ENCODE results near the gene NCAM1.
"Not testable (repeated sequence)": the region's sequence is repeated elsewhere in the genome, so short reads cannot be mapped to it uniquely, and the experiment has no call there.

Gene NCAM1

DNA sequence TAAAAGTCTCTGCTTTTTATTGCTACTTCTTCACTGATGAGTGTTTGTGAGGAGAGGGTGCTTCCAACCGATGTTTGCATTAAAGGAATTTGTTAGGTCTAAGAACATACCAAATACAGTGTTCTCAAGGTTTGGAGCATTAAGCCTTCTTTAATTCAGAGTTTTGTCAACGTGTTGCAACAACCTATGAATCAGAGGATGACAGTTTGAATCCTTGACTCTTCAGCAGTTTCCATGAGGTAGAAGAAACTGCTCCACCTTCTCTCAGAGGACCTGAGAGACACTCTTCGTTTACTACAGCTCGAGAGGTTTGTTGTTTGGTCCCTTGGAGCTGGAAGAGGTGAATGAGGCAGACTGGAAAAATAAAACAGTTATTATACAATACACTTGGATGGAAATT, 55.7 kb downstream of the NCAM1 start:
- Histone ChIP-seq H3K4me3 (no peak overlapping the region), H3K27ac (no peak overlapping the region)

DNA sequence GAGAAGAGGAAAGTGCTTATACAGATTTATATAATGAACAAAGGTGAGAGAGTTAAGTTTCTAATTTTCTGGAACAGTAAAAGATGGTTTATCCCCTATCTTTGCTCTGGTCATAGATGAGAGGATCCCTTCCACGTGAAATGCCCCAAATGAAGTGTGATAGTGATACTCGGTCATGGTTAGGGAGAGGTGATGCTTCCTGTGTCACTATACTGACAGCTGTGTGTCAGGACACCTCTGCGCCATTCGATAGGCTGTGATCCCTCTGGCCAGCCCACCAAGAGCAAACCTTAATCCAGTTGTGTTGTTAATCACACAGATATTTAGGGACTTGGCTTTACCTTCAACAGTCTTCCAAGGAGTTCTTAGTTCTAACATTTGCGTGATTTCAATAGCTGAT, 57.7 kb downstream of the NCAM1 start:
- Histone ChIP-seq H3K4me3 (no peak overlapping the region), H3K27ac (no peak overlapping the region)

DNA sequence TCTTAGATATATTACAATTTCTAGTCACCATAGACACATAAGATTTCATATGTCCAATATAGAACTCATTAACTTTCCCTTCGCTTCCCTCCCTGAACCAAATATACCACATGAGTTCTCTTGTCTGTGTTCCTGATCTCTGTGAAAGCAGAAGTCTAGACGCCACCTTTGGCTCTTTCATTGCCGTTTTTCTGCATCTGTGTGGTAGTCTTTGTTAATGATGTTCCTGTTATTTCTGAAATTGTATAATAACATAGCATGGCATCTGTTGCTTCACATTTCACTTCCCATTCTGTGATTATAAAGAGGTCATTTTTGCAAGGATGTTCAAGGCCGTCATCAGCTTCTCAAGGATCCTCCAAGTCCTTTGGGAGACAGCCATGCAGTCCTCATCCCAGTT, 58.5 kb downstream of the NCAM1 start:
- Histone ChIP-seq H3K27ac (no peak overlapping the region), H3K4me3 (no peak overlapping the region)

DNA sequence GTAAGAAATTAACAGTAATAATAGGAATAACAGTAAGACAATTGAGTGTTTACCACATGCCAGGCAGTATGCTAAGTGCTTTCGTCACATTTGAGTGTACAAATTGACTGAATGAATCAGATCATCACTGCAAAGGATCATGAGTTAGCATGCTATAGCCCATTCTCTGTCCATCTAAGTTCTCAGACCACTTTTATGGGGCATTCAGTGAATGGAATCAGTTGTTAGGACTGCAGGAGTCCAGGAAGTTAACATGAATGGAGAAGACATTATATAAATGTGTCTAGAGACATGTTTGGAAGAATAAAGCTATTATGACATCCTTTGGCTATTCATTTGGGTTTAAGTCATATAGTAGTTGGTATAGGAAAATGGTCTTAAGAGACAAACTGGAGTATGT, 59.9 kb downstream of the NCAM1 start:
- H3K4me3 ChIP-seq: no peak overlapping the region
- no peak overlapping the region for H3K27ac ChIP-seq

DNA sequence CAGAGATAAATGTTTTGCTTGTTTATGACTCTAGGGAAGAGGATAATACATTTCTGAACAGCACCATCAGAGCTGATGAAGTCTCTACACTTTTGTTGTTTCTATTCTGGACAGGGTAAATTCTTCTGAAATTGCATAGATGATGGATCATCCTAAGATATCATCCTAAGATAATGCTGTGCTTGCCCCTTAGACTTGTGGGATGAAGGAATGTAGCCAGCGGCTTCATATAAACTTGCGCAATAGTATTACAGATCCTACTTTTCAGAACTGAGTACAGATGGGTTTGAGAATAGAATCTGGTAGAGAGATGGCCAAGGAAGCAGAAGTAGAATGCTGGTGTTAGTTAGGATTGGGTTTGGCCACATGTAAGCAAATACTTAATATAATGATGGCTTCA, 61.0 kb downstream of the NCAM1 start:
- no peak overlapping the region for H3K27ac ChIP-seq
- no peak overlapping the region for H3K4me3 ChIP-seq

DNA sequence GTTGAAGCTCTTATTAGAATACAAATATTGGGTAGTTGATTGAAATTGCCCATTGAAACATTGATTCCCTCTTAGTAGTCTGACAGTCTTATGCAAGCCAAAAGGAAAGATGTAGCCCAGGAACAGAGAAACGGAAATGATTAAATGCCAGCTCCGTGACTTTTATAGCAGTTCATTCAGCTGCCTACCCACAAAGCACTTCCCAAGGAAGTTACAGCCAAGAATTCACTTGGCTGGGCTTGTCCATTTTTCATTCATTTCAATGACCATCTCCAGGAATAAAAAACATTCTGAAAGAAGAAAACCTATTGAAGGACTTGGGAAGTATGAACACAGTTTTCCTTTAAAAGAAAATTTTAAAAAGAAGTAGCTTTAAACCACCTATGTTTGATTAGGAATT, 62.0 kb downstream of the NCAM1 start:
- Histone ChIP-seq H3K4me3 (no peak overlapping the region), H3K27ac (no peak overlapping the region)

DNA sequence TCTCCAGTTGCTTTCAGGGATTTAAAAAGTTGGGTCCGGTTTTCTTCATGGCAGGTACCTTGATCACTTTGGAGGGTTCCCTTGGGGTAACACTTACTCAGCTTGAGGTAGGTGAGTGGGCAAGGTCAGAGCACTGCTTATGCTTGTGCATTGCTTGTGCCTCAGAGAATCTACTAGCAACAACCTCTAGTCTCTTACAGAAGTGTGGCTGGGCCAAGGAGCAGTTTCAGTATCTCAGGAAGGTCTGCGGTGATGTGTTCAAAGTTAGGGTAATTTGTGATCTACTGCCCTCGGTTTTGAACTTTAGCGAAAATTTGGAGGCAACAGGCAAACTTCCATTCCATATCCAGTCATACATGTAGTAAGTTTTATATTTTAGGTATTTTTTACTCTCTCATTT, 62.8 kb downstream of the NCAM1 start:
- Histone ChIP-seq H3K27ac (no peak overlapping the region), H3K4me3 (no peak overlapping the region)

DNA sequence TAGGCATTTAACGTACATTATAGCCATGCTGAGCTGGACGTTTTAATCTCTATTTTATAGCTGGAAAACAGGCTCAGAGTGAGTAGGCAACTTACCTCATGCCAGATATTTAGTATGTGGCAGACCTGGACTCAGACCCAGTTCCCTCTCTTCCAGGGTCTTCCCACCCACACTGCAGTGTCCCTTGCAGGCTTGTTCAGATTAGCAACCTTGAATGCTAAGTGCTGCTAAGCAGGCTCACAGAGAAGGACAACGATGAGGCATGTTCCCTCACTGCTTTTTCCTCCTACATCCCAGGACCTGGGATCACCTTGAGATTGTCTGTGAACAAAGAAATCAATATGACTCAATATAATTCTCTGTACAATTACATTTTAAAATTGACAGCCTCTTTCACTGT, 65.6 kb downstream of the NCAM1 start:
- no peak overlapping the region for H3K27ac ChIP-seq
- no peak overlapping the region for H3K4me3 ChIP-seq

DNA sequence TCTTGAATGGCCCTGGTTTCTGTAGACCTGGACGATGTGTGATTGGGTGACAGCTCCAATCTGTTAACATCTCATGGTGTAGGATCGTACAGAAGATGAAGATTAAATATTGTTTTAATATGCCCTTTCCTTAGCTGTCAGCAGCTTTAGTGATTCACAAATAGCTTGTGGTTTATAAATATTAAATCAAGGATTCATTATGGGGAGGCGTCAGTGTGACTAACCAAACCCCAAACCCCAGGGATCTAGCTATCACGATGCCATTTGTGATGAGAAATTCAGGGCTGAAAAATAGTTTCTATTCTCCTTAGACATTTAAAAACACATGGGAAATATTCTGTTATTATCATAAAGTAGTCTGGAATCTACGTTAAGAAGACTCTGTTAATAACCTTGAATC, 73.4 kb downstream of the NCAM1 start:
- Histone ChIP-seq H3K4me3 (no peak overlapping the region), H3K27ac (no peak overlapping the region)

DNA sequence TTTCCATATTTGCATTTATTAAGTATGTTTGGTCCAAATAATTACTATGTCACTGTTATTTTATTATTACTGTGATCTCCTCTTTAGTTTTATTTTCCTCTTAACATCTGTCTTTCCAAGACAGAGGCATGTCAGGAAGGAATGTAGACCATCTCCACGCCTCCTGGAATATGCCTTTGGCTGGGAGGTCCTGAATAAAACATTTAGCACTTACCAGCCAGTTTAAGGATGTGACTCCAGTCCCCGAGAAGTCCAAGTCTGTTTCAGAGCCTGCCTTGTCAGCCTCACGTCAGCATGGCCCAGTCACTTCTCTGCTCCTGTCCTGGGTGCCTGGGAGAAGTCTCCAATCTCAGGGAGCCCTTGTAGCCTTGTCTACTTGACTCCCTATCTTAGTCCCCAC, 74.5 kb downstream of the NCAM1 start:
- no peak overlapping the region for H3K27ac ChIP-seq
- no peak overlapping the region for H3K4me3 ChIP-seq

DNA sequence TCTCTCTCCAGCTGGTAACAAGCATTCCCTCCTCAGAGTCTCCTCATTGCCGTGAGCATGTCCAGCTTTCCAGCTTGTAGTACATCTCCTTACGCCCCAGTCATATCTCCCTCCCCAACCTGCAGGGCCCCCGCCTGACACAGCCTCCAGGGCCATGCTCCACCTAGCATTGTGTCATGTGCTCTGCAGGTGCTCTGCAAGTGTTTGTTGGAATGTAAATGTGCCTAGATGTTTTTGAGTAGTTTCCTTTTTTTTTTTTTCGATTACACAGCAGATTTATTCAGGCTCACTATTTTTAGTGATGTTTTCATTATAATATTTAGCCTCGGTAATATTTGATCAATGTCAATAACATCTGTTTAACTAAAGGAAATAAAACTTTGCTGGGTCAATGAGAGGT, 82.5 kb downstream of the NCAM1 start:
- H3K4me3 ChIP-seq: no peak overlapping the region

DNA sequence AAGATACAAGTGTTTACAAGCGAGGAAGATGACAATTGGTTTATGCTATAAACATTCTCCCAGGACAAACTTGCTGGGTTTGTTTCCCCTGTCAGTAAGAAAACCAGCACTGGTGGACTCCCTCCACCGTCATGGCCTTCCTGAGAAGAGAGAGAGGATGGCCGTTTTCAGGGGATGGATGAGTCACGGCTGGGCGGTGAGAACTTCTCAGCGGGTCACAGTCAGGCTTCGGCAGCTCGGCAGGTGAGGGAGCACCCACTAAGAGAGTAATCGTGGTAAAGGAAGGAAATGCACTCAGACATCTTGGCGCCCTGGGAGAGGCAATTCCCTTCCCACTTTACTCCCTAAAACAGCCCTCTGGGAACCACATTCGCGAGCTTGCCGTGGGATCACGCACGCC, 83.9 kb downstream of the NCAM1 start:
- Histone ChIP-seq H3K4me3 (no peak overlapping the region), H3K27ac (no peak overlapping the region)

More for the DNA sequence above, 82.5 kb downstream of the NCAM1 start:
- no peak overlapping the region for H3K27ac ChIP-seq

DNA sequence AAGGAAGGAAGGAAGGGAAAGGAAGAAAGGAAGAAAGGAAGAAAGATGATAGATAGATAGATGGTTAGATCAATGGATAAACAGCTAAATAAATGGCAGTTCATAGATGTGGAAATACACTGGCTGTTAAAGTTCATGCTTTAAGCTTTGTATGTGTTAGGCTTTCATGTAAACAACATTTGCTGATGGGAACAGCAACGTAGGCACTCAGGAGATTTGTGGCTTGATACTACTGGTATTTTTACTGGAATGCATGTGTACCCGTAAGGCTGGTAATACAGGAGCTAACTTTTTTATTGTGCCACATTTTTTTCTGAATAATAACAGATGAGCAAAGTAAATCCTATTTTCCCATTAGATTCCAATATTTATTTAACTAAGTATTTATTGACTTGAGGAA, 85.6 kb downstream of the NCAM1 start:
- no peak overlapping the region for H3K4me3 ChIP-seq
- no peak overlapping the region for H3K27ac ChIP-seq

DNA sequence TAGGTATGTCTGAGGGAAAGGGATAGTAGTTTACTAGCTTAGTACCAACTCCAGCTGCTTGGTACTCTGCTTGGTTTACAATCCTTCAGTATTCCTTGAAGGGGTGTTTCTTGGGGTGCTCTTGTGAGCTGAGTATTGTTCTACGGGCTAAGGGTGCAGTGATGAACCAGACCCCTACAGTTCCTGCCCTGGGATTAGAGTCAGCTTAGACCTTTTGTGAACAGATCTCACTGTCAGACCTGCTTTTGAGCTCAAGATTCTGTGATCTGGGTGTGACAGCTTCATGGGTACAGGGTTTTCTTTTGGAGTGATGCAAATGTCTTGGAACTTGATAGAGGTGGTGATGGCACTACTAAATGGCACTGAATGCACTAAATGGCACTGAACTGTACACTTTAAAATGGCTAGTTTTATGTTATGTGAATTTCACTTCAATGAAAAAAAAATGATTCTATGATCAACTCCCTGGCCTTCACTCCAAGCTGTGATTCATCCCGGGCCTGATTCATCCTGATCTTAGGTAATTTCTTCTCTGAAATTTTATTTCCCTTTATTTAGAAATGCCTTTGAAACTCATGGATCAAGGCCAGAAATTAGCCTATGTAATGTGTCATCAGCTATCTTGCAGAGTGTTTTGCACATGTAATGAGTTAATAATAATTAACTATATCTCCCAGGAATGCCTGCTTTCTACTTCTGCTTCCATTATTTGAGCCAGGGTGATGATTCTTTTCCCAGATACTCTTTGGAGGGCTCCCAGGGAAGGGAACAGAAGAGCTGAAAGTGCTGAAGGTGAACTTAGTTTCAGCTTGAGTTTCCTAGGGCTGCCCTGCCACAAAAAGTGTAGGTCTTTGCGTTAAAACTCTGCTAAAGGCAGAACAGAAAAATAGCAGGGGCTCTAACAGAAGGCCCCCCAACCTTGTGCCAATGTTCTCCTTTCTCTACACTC, 87.9 kb downstream of the NCAM1 start:
- Histone ChIP-seq H3K4me3 (no peak overlapping the region), H3K27ac (no peak overlapping the region)

DNA sequence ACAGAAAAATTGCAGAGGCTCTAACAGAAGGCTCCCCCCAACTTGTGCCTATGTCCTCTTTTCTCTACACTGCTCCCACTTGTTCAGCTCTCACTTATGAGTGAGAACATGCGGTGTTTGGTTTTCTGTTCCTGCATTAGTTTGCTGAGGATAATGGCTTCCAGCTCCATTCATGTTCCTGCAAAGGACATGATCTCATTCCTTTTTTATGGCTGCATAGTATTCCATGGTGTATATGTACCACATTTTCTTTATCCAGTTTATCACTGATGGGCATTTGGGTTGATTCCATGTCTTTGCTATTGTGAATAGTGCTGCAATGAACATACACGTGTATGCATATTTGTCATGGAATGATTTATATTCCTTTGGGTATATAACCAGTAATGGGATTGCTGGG, 91.8 kb downstream of the NCAM1 start:
- H3K27ac ChIP-seq, H3K4me3 ChIP-seq: not testable (repeated sequence)

DNA sequence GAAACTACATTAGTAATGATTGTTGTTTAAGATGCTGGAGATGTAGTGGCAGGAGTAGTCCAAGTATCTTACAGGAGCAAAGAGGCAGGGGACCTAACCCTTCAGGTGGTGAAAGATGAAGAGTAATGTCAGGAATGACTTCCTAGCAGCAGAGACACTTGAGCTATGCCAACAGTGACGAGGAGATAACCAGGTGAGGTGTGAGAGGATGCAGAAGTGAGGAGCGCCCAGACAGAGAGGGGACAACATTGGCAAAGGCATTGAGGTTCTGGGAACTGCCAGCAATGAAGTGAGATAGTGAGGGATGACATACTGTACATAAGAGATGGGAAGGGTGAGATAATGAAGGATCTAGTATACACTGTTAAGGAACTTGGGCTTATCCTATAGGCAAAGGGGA, 95.8 kb downstream of the NCAM1 start:
- Histone ChIP-seq H3K27ac (no peak overlapping the region), H3K4me3 (no peak overlapping the region)

DNA sequence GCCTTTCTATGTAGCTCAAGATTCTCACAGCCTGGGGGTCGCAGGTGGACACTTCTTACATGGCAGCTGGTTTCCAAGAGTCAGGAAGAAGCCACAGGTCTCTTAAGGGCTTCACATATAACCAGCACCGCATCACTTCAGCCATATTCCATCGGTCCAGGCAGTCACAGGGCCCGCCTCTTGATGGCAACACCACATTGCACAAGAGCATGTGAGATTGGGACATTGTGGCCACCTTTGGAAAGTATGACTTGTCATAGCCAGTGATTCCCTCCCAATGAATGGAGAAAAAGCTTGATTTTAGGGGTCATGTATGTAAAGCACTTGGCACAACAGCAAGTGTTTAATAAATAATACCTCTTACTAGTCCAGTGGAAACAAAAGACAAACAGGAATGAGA, 98.3 kb downstream of the NCAM1 start:
- Histone ChIP-seq H3K4me3 (no peak overlapping the region), H3K27ac (no peak overlapping the region)

DNA sequence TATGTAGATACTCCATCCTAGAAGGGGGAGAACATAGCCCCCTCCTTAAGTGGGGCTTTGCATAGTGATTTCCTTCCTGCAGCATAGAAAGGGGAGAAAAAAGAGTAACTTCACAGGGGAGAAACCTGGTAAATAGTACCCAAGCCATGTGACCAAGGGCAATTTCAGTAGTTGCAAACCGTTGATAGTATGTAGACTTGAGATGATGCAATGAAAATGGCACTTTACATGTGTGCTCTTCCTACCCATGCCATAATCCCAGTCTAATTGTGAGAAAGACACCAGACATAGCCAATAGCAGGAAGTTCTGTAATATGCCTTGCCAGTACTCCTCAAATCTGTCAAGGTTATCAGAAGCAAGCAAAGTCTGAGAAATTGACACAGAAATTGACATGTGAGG, 104.1 kb downstream of the NCAM1 start:
- H3K4me3 ChIP-seq: no peak overlapping the region
- no peak overlapping the region for H3K27ac ChIP-seq

DNA sequence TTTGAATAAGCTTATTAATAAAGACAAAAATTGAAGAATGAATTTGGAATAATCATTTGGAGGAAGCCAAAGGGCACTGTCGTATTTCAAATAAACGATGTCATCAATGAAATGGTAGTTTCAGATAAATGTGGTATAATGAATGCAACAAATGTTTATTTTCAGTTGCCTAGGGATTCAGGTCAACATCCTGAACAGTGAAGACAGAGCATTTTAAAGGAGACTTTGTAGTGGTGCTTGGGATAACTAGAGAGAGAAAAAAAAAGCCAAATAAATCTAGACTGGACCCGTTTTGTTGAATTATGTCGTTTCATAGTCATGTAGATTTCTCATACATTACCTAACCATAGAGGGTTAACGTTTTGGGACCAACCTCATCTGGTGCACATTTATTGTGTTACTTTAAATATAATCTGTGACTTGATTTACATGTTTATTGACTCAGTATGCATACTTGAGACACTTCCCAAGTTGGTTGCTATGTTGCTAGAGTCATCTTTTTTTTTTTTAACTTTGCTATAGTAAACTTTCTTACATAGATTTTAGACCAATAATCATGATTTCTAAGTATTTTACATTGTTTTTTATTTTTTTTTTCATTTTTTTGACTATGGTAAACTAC, 111.1 kb downstream of the NCAM1 start:
- Histone ChIP-seq H3K4me3 (no peak overlapping the region), H3K27ac (no peak overlapping the region)

DNA sequence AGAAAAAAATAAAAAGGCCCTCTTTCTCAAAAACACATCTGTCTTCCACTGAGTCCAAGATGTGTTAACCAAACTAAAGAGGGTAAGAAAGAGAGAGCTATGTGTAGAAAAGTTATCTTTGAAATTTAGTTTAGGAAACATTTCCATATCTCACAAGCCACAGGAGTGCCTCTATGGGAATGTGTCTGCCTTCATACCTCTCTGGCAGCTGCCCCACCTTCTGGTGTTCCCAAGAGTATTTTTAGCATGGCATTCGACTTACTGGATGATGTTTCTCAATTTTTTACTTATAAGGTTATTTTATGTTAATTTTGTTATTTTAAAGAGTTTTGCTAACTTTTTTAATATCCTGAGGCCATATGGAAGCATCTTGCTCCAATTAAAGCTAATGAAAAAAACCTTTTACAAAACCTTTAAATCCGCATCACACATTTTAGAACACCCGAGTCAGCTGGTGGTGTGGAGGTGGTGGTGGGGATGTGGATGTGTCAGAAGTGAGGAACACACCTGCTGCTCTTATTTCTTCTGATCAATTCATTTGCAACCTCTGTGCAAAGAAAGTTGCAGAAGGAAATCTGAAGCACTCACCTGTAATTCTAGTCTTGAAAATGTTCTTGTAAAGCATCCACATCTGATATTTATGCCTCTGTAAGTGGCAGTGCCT, 112.2 kb downstream of the NCAM1 start:
- Histone ChIP-seq H3K4me3 (no peak overlapping the region), H3K27ac (no peak overlapping the region)

DNA sequence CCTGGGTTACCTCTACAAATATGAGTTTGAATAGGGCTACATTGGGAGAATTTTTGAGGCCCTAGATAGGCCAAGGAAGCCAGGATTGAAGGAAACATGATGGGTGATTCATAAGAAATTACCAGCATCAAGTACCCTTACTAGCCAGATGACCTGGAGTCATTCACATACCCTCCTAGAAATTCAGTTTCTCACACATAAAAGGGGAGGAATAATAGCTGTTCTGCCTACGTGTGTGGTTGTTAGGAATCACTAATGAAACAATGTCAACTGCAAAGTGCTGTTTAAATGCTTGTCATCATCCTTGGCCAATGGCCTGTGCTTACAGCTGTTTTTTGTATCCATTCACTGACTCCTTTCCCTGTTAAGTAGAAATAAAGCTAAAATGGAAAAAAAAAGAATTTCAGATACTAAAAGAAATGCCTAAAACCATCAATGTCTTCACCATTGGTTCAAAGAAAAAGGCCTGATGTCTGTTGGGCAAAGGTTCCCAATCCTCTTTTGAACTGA, 114.4 kb downstream of the NCAM1 start:
- H3K27ac ChIP-seq: no peak overlapping the region
- no peak overlapping the region for H3K4me3 ChIP-seq
